Activated CD4-positive, CD25-positive, alpha-beta regulatory T cell treated with anti-CD3 and anti-CD28 coated beads, Interleukin-2, amount 50 U/mL, for 24 hours (primary cell): Measurements from ENCODE around the gene TBATA.

ENCODE experiments used
- ATAC-seq, 2 donors: fragments of 150-1000 bp; cut with Tn5 transposase; one replicate each; pipeline ENCODE4 v1.10.0; 2021; ENCODE audit warnings: mild to moderate bottlenecking in 1 of 2, moderate library complexity in 1 of 2

The TBATA gene

DNA sequence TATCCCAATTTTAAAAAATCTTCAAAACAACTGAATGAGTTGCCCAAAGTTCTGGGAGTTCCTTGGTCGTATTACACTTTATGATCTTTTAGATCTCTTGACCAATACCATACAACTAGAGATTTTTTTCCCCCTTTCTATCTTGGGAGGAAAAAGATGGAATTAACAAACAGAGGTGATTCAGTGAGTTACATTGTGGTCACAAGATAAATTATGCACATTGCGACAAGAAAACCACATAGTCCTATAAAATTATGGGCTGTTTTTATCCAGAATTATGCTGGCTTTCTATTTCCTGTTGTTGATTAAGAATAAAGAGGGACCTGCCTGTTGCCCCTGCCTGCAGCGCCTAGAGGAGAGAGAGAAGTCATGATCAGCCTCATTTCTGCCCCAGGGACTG lies 22.4 kb upstream of the TBATA start:
- ATAC-seq: no peak

DNA sequence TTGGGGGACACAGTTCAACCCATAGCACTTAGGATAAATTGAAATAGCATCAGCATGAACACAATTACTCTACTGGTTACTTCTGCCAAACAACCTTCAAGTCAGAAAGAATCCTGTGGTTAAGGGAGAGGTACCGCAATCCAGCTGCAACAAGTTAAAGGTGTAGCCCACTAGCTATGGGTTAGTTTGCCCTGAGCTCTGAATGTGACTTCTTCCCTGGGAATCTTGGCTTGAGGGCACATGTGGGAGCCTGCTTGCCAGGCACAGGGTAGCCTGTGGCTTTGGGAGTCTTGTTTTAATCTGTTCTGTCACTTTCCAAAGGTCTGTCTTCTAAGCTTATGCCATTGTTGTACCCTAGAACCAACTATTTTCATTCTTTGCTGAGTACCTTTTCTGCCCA lies 21.7 kb upstream of the TBATA start:
- ATAC-seq: no peak

GRCh38 chr10:70805619-70806215 lies 20.5 kb upstream of the TBATA start:
- ATAC-seq: no peak

GRCh38 chr10:70804421-70804808 lies 19.2 kb upstream of the TBATA start:
- ATAC-seq: no peak

DNA sequence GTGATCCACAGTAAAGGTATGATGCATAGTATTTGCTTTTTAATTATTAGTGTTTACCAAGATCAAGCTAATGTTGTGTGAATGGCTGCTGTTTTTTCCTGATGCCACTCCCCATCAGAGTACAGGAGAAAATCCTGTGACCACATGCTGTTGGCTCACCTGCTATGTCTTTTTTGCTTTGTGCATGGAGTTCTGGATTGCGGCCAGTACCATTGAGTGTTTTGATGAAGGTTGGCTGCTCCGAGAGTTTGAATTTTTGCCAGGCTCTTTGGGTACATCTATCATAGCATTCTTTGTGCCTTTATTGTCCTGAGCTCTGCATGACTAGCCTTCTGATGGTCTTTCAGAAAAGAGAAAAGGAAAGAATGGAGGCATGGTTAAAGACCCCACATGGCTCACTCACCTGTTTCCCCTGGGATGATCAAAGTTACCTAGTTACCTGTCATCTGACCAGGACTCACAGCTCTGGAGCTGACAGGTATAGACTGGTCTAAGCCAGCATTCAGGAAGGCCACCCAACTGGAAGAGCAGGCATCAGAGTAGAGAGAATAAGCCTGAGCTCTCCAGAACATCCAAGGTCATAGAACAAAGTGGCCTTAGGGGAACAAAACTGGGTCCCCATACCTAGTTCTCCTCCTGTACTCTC lies 18.7 kb upstream of the TBATA start:
- no peak for ATAC-seq

DNA sequence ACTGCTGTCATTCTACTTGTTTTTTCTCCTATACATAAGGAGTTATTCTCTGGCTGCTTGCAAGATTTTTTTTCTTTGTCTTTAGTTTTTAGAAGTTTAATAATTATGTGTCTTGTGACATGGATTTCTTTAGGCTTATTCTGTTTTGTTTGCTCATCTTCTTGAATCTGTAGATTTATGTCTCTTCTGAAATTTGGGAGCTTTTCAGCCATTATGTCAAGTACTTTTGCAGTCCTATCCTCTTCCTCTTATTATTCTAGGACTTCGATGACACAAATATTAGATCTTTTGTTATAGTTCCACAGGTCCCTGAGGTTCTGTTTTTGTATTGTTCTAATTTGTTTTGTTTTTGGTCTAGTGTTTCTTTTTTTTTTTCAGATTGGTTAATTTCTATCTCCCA lies 16.7 kb upstream of the TBATA start:
- ATAC-seq: no peak

DNA sequence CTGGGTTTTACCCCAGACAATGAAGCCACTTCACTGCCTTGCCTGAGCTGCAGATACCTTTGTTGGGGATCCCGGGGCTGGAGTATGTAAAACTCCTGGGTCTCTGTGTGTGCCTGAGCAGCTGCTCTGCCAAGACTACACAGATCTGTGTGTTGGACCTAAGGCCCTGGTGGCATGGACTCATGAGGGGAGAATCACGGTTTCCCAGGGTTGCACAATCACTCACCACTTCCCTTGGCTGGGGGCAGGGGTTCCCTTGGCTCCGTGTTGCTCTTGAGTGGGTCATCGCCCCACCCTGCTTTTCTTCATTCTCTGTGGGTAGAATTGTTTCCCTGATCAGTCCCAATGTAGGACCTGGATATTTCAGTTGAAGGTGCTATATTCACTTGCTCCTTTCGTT lies 13.9 kb upstream of the TBATA start:
- ATAC-seq: no peak

- no peak for ATAC-seq
Observed at GRCh38 chr10:70797840-70798239, 12.7 kb upstream of the TBATA start.

DNA sequence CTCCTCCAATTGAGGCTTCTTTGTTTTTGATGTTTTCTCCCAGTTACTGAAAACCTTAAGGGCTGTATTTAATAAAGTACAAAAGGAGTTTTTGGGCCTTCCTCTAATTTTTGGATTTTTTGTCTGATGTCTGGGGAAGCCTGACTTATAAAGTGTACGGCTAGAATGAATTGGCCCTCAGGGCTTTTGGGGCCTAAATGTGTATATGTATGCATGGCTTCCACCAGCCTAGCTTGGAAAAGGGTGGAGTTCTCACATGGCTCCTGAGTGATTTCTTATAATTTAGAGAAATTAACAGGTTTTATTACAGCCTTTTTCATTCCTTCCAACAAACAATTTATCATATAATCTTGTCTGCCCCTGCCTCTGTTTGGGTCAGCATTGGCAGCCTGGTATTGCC lies 10.4 kb upstream of the TBATA start:
- no peak for ATAC-seq

- ATAC-seq: no peak
Observed at GRCh38 chr10:70791386-70792039, 6.3 kb upstream of the TBATA start.

GRCh38 chr10:70786799-70787415 lies 1.7 kb upstream of the TBATA start:
- ATAC-seq: no peak

DNA sequence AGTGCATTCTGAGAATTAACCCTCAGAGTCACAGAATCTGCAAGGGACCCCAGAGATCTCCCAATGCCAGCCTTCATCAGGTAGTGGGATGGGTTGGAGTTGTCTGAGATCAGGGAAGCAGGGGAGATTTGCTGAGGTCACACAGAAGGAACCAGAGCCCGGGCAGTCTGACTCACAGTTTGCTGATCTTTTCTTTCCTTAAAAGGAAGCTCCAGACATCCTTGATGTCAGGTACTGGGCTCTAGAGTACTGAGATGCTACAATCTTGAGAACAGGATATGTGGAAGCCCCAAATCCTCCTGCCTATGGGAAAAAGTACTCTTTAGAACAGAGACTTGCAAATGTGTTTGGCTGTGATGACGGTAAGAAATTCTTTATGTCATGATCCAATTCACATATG lies 706 bp downstream of the TBATA start:
- no peak for ATAC-seq

- ATAC-seq: no peak
Observed at GRCh38 chr10:70784016-70784415, 1.2 kb downstream of the TBATA start.

DNA sequence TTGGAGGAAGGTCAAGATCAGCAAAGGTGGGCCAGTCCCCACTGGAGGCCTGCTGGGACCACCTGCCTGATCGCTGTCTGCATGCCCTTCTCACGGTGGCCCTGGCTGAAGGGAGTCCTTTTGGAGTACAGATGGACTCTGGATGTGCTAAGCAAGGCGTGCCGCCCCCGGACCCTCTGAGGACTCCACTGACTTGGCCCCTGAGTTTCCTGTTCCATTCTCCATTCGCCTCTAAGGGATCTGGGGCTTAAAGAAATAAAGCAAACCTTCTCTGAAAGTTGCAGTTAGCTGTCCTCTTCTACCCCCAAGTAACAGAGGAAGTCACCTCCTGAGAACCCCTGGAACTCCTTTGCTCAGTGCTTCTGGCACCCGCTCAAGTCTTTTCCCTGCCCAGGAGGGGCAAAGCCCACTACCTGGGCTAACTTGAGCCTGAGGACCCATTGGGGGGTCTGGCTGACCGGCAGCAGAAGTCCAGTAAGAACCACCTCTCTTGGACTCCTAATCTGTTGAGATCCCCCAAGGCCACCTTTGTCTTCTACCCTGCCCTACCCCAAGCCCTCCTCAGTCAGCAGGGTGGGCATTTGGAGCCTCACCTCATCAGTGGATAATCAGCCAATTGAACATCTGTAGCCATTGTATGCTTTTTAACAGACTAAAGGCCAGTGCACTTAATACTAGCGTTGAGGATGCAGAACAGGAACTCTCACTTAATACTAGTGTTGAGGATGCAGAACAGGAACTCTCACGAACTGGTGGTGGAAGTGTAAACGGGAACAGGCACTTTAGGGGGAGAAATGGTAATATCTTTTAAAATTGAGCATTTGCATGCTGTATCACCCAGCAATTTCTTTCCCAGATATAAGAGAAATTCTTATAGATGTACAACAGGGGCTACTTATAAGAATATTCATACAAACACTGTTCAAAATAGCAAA lies 2.2 kb downstream of the TBATA start:
- no peak for ATAC-seq

DNA sequence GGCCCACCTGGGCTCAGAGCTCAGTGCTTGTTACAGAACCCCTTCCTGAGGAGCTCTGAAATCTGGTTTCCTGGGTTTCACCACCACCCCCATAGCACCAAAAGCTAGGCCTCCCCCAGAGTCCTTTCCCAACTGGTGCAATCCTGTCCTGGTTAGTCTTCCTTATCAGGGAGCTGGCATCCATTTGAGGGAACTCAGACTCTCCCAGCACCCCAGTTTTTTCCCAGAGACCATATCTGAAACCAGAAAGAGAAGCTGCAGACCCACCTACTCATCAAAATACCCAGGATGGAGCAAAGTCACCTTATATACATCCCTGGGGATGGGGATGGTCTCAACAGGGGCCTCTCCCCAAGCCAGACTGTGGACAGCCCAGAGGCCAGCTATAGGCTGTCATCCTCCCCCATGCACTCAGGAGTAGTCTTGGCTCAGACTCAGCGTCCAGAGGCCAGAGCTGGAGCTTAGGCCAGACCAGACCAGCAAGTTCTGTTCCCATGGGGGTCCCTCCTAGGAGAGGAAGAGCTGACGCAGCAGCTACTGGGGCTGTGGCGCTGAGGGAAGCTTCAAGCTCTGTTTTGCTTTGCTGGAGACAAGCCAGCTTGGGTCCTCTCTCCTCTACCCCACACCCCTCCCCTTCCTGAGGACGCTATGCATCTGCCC lies 3.0 kb downstream of the TBATA start:
- ATAC-seq: no peak

- no peak for ATAC-seq
Observed at GRCh38 chr10:70781461-70782051, 3.6 kb downstream of the TBATA start.

- ATAC-seq: no peak
Observed at GRCh38 chr10:70780772-70781171, 4.4 kb downstream of the TBATA start.

- ATAC-seq: no peak
Observed at GRCh38 chr10:70780370-70780760, 4.8 kb downstream of the TBATA start.

GRCh38 chr10:70779511-70780369 lies 5.4 kb downstream of the TBATA start:
- no peak for ATAC-seq

DNA sequence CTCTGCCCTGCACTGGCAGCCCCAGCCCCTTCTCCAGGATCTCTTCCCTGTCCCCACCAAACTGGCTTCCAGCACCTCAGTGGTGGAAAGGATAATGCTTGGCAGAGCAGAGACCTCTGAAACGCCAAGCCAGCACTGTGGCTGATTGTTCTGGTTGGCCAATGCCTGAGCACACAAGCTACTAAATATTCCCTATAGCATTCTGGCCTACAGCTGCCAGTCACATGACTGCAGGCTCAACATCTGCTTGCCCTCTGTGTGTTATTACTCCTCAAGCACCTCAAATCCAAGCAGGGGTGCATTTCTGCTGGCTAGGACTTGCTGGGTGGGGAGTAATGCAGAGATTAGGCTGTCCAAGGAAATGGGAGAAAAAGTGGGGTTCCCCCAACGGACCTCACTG lies 6.1 kb downstream of the TBATA start:
- ATAC-seq: no peak
